ENCODE data around the gene GAA.

DNA sequence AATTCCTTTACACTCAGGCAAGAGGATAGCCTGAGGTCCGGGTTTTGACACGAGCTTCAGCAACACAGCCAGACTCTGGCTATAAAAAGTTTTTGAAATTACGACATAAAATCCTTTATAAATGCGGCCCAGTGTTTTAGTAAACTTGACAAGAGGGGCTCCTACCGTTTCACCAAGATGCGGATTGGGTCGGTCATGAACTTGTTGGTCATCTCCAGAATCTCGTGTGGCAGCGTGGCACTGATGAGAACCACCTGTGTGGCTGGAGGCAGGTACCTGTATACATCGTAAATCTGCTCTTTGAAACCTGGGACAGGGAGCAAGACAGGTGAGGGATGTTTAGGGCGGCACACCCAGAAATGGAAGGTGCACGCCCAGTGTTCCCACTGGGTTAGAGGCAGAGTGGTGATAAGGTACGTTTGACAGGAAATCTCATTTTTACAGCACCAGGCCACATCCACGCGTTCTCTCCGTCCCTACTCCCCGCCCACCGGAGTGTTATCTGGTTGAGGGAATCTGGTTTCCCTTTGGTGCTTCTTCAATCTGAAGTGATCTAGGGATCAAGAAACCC, 37.6 kb downstream of the GAA start:
- TF ChIP-seq, protein P1, sequence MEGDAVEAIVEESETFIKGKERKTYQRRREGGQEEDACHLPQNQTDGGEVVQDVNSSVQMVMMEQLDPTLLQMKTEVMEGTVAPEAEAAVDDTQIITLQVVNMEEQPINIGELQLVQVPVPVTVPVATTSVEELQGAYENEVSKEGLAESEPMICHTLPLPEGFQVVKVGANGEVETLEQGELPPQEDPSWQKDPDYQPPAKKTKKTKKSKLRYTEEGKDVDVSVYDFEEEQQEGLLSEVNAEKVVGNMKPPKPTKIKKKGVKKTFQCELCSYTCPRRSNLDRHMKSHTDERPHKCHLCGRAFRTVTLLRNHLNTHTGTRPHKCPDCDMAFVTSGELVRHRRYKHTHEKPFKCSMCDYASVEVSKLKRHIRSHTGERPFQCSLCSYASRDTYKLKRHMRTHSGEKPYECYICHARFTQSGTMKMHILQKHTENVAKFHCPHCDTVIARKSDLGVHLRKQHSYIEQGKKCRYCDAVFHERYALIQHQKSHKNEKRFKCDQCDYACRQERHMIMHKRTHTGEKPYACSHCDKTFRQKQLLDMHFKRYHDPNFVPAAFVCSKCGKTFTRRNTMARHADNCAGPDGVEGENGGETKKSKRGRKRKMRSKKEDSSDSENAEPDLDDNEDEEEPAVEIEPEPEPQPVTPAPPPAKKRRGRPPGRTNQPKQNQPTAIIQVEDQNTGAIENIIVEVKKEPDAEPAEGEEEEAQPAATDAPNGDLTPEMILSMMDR (IDR thresholded peaks at IDR 0.05) = no peak
- no peak for TF ChIP-seq EZH2 (IDR thresholded peaks at IDR 0.05; ENCODE audit: borderline replicate concordance, insufficient read depth, low read depth, low read length, poor library complexity, severe bottlenecking)

Measured in B cell (primary cell).